GM18502 (cell line): Measurements from ENCODE around the gene DENND1A.

Experiments used
- ATAC-seq: cut with Tn5 transposase; IDR thresholded peaks from one replicate; pipeline ENCODE4 v1.9.1; 2021; ENCODE audit warnings: mild to moderate bottlenecking; ENCODE audit not compliant: unreplicated experiment, poor library complexity

The DENND1A gene

GRCh38 chr9:123658792-123659191 is 271.1 kb downstream of the DENND1A start:
- no peak for ATAC-seq

GRCh38 chr9:123657941-123658340 is 272.0 kb downstream of the DENND1A start:
- no peak for ATAC-seq

- ATAC-seq: no peak
Measured at GRCh38 chr9:123657099-123657498, 272.8 kb downstream of the DENND1A start.

GRCh38 chr9:123656565-123656964 is 273.4 kb downstream of the DENND1A start:
- no peak for ATAC-seq

GRCh38 chr9:123655681-123656423 is 274.1 kb downstream of the DENND1A start:
- ATAC-seq: no peak

GRCh38 chr9:123654994-123655637 is 274.8 kb downstream of the DENND1A start:
- no peak for ATAC-seq

- ATAC-seq: no peak
Measured at GRCh38 chr9:123654218-123654993, 275.5 kb downstream of the DENND1A start.

GRCh38 chr9:123652416-123652815 is 277.5 kb downstream of the DENND1A start:
- ATAC-seq: no peak

GRCh38 chr9:123651871-123652270 is 278.1 kb downstream of the DENND1A start:
- ATAC-seq: no peak

- no peak for ATAC-seq
Measured at GRCh38 chr9:123651273-123651672, 278.7 kb downstream of the DENND1A start.

- no peak for ATAC-seq
Measured at GRCh38 chr9:123649909-123650308, 280.0 kb downstream of the DENND1A start.

GRCh38 chr9:123647145-123647544 is 282.8 kb downstream of the DENND1A start:
- ATAC-seq: no peak

- ATAC-seq: no peak
Measured at GRCh38 chr9:123645762-123646161, 284.2 kb downstream of the DENND1A start.

GRCh38 chr9:123645126-123645525 is 284.8 kb downstream of the DENND1A start:
- no peak for ATAC-seq

GRCh38 chr9:123643518-123643917 is 286.4 kb downstream of the DENND1A start:
- no peak for ATAC-seq

- ATAC-seq: no peak
Measured at GRCh38 chr9:123642291-123643278, 287.3 kb downstream of the DENND1A start.

GRCh38 chr9:123640792-123641222 is 289.1 kb downstream of the DENND1A start:
- no peak for ATAC-seq

GRCh38 chr9:123639743-123640142 is 290.2 kb downstream of the DENND1A start:
- ATAC-seq: no peak

GRCh38 chr9:123637945-123638634 is 291.8 kb downstream of the DENND1A start:
- ATAC-seq: peak; percentile 46
